DOHH2 (cell line): Measurements from ENCODE around the gene CEACAM21.

Experiments used
- H3F3A ChIP-seq: fragments of 200-600 bp; sonication (generic), shearing (Covaris generic); 2 replicates; pipeline ENCODE4 v1.6.0; 2016; ENCODE audit warnings: antibody characterized with exemption, mild to moderate bottlenecking; ENCODE audit not compliant: control insufficient read depth, insufficient read depth
- H3K27ac ChIP-seq: fragments of 200-600 bp; sonication (generic); 2 replicates; pipeline ENCODE4 v1.5.1; 2014; ENCODE audit warnings: low read depth, mild to moderate bottlenecking, low read length, moderate library complexity
- H3K27me3 ChIP-seq: fragments of 200-600 bp; sonication (generic); 2 replicates; pipeline ENCODE4 v1.6.1; 2014; ENCODE audit warnings: mild to moderate bottlenecking, low read length, mixed read lengths; ENCODE audit not compliant: control insufficient read depth
- H3K36me3 ChIP-seq: fragments of 200-600 bp; sonication (generic); 2 replicates; pipeline ENCODE4 v1.6.1; 2014; ENCODE audit warnings: mild to moderate bottlenecking, low read length, moderate library complexity, mixed read lengths; ENCODE audit not compliant: control insufficient read depth
- H3K4me1 ChIP-seq: fragments of 200-600 bp; sonication (generic); 2 replicates; pipeline ENCODE4 v1.6.1; 2014; ENCODE audit warnings: mild to moderate bottlenecking, low read length, mixed read lengths; ENCODE audit not compliant: control insufficient read depth
- H3K4me2 ChIP-seq: fragments of 200-600 bp; sonication (generic); 2 replicates; pipeline ENCODE4 v1.6.0; 2014; ENCODE audit warnings: mild to moderate bottlenecking, low read length, moderate library complexity
- H3K4me3 ChIP-seq: fragments of 200-600 bp; sonication (generic); 2 replicates; pipeline ENCODE4 v1.5.1; 2014; ENCODE audit warnings: mild to moderate bottlenecking, low read length, mixed read lengths
- H3K79me2 ChIP-seq: fragments of 200-600 bp; sonication (generic); 2 replicates; pipeline ENCODE4 v1.6.1; 2014; ENCODE audit warnings: mild to moderate bottlenecking, low read length, mixed read lengths; ENCODE audit not compliant: control insufficient read depth
- H3K9me2 ChIP-seq: fragments of 200-600 bp; sonication (generic); replicated peaks from 2 replicates; pipeline ENCODE4 v1.6.1; 2014; ENCODE audit warnings: mild to moderate bottlenecking, low read length, mixed read lengths; ENCODE audit not compliant: control insufficient read depth
- H3K9me3 ChIP-seq: fragments of 200-600 bp; sonication (generic); 2 replicates; pipeline ENCODE4 v1.6.1; 2014; ENCODE audit warnings: antibody characterized with exemption, low read length, mixed read lengths; ENCODE audit not compliant: control insufficient read depth, insufficient read depth
- H4K20me1 ChIP-seq: fragments of 200-600 bp; sonication (generic); 2 replicates; pipeline ENCODE4 v1.6.0; 2014; ENCODE audit warnings: low read depth, mild to moderate bottlenecking, antibody characterized with exemption, low read length, moderate library complexity; ENCODE audit not compliant: control insufficient read depth, insufficient read depth
- CTCF ChIP-seq: fragments of 200-600 bp; sonication (generic); IDR thresholded peaks from one replicate; pipeline ENCODE4 v1.5.1; 2014; ENCODE audit warnings: antibody characterized with exemption, mild to moderate bottlenecking, low read depth, low read length; ENCODE audit not compliant: poor library complexity, severe bottlenecking
- EZH2phosphoT487 ChIP-seq: fragments of 200-600 bp; sonication (generic); IDR thresholded peaks from 2 replicates; pipeline ENCODE4 v1.6.1; 2017; ENCODE audit warnings: borderline replicate concordance, mild to moderate bottlenecking, antibody characterized with exemption, low read length, moderate library complexity, mixed read lengths

The CEACAM21 gene

GRCh38 chr19:41541990-41542584 is 33.9 kb upstream of the CEACAM21 start:
- no peaks in the 10 kb centered on the region for H3F3A ChIP-seq
- no peaks in the 10 kb centered on the region for H3K79me2 ChIP-seq
- no peaks in the 10 kb centered on the region for H3K27me3 ChIP-seq
- no peaks in the 10 kb centered on the region for H4K20me1 ChIP-seq
- H3K36me3 ChIP-seq: no peaks in the 10 kb centered on the region
- no peak overlapping the region for H3K27ac ChIP-seq
- peaks cover 7% of the 10 kb centered on the region; the same call in 1 of the 2 replicates for H3K9me3 ChIP-seq
- peak; percentile 64 for TF ChIP-seq CTCF
- no peak for TF ChIP-seq EZH2phosphoT487
- H3K4me3 ChIP-seq: no peak overlapping the region
- peaks cover 20% of the 10 kb centered on the region for H3K4me1 ChIP-seq
- no peak overlapping the region for H3K4me2 ChIP-seq
- H3K9me2 ChIP-seq: no peaks in the 10 kb centered on the region

GRCh38 chr19:41542622-41543021 is 33.3 kb upstream of the CEACAM21 start:
- H3F3A ChIP-seq: 0 out of 2 replicates have a peak, but pooled peaks cover under 1% of the 10 kb centered on the region
- no peaks in the 10 kb centered on the region for H3K27me3 ChIP-seq
- no peak for TF ChIP-seq EZH2phosphoT487
- no peak for TF ChIP-seq CTCF
- peaks cover 26% of the 10 kb centered on the region for H3K4me1 ChIP-seq
- H3K36me3 ChIP-seq: no peaks in the 10 kb centered on the region
- no peaks in the 10 kb centered on the region for H4K20me1 ChIP-seq
- H3K79me2 ChIP-seq: no peaks in the 10 kb centered on the region
- H3K9me3 ChIP-seq: peaks cover 7% of the 10 kb centered on the region; the same call in 1 of the 2 replicates
- H3K4me2 ChIP-seq: no peak overlapping the region
- no peak overlapping the region for H3K27ac ChIP-seq
- H3K9me2 ChIP-seq: no peaks in the 10 kb centered on the region
- H3K4me3 ChIP-seq: no peak overlapping the region

DNA sequence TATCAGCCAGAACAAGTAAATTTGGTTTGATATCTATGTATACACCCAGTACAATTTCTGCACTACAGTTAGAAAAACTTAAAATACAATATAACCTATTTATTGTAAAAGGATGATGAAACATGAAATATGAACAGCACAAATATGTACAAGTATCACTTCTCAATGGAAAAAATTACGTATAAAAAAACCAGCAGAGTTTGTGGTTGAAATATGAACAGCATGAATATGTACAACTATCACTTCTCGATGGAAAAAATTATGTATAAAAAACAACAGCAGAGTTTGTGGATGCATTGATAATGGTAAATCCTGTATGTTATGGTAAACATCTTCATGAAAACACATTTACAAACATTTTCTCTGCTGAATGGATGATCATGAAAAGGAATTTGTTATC is 32.4 kb upstream of the CEACAM21 start:
- no peaks in the 10 kb centered on the region for H3K79me2 ChIP-seq
- H3K36me3 ChIP-seq: no peaks in the 10 kb centered on the region
- TF ChIP-seq EZH2phosphoT487 (no peak), CTCF (no peak)
- H3K9me2 ChIP-seq: no peaks in the 10 kb centered on the region
- H3K9me3 ChIP-seq: no peaks in the 10 kb centered on the region
- no peak overlapping the region for H3K4me3 ChIP-seq
- H3K27me3 ChIP-seq: no peaks in the 10 kb centered on the region
- no peak overlapping the region for H3K4me2 ChIP-seq
- H4K20me1 ChIP-seq: no peaks in the 10 kb centered on the region
- H3F3A ChIP-seq: peaks cover 9% of the 10 kb centered on the region
- no peak overlapping the region for H3K27ac ChIP-seq
- H3K4me1 ChIP-seq: peaks cover 34% of the 10 kb centered on the region
